ENCODE measurements around the gene COG7. TPM values are rescaled to one million over a fixed set of nuclear protein-coding genes. Genes with fewer than 3 reads are reported as not detected.
A peak's percentile ranks its signal among the peaks of the same experiment; 100 is the strongest.
"Not testable (repeated sequence)": the region's sequence is repeated elsewhere in the genome, so short reads cannot be mapped to it uniquely, and the experiment has no call there.

The COG7 gene
- total RNA-seq, 4 donors from 2014 or later: 21.6 to 35.7 (median 24.8) TPM

- WGBS, 2 donors: 90 to 91% methylated on average over 8 of the region's 8 CpGs
- H3K27ac ChIP-seq: no peak overlapping the region
- no peaks in the 10 kb centered on the region for H3K4me1 ChIP-seq
- no peak overlapping the region for H3K4me3 ChIP-seq
- H3K27me3 ChIP-seq: no peaks in the 10 kb centered on the region
- DNase-seq (ENCODE audit: low spot score in 2 of 2): no peak
- peaks cover 0 to 99% (median 36%) of the 10 kb centered on the region in 3 donors for H3K36me3 ChIP-seq
- H3K9me3 ChIP-seq: no peaks in the 10 kb centered on the region
- TF ChIP-seq CTCF (IDR thresholded peaks at IDR 0.05) (no peak), EP300 (IDR thresholded peaks at IDR 0.05) (no peak), POLR2A (IDR thresholded peaks at IDR 0.05) (no peak)
These were observed 51.9 kb downstream of the COG7 start for GRCh38 chr16:23401139-23401538.

GRCh38 chr16:23400447-23400846 lies 52.5 kb downstream of the COG7 start:
- DNase-seq (ENCODE audit: low spot score in 2 of 2); H3K27ac ChIP-seq; H3K27me3 ChIP-seq; H3K4me3 ChIP-seq; H3K4me1 ChIP-seq; H3K9me3 ChIP-seq: not testable (repeated sequence)
- 90 to 93% methylated on average over 7 of the region's 7 CpGs for WGBS, 2 donors
- peaks cover 0 to 99% (median 36%) of the 10 kb centered on the region in 3 donors for H3K36me3 ChIP-seq

GRCh38 chr16:23398987-23399805 lies 53.8 kb downstream of the COG7 start:
- H3K36me3 ChIP-seq: peaks cover 0 to 98% (median 30%) of the 10 kb centered on the region in 3 donors

GRCh38 chr16:23397464-23397863 lies 55.5 kb downstream of the COG7 start:
- Histone ChIP-seq H3K36me3 (peaks cover 4 to 97% (median 32%) of the 10 kb centered on the region in 3 donors), H3K9me3 (no peaks in the 10 kb centered on the region), H3K4me1 (no peaks in the 10 kb centered on the region), H3K4me3 (no peak overlapping the region), H3K27ac (no peak overlapping the region), H3K27me3 (no peaks in the 10 kb centered on the region)
- 91 to 93% methylated on average over 2 of the region's 2 CpGs for WGBS, 2 donors
- TF ChIP-seq CTCF (IDR thresholded peaks at IDR 0.05) (no peak), POLR2A (IDR thresholded peaks at IDR 0.05) (no peak), EP300 (IDR thresholded peaks at IDR 0.05) (no peak)
- DNase-seq (ENCODE audit: low spot score in 2 of 2): no peak

More at GRCh38 chr16:23398987-23399805, 53.8 kb downstream of the COG7 start:
- Histone ChIP-seq H3K9me3 (no peaks in the 10 kb centered on the region), H3K27me3 (no peaks in the 10 kb centered on the region), H3K27ac (peak overlapping the region in 1 of 4 donors; percentile 2), H3K4me1 (no peaks in the 10 kb centered on the region), H3K4me3 (no peak overlapping the region)
- no peak for DNase-seq (ENCODE audit: low spot score in 2 of 2)
- WGBS, 2 donors: 52 to 59% methylated on average over 17 of the region's 17 CpGs
- TF ChIP-seq POLR2A (IDR thresholded peaks at IDR 0.05): no peak
- no peak for TF ChIP-seq CTCF (IDR thresholded peaks at IDR 0.05)
- no peak for TF ChIP-seq EP300 (IDR thresholded peaks at IDR 0.05)

GRCh38 chr16:23395732-23396131 lies 57.3 kb downstream of the COG7 start:
- Histone ChIP-seq H3K4me3 (no peak overlapping the region), H3K27ac (no peak overlapping the region), H3K9me3 (no peaks in the 10 kb centered on the region), H3K27me3 (no peaks in the 10 kb centered on the region), H3K4me1 (no peaks in the 10 kb centered on the region), H3K36me3 (peaks cover 7 to 97% (median 39%) of the 10 kb centered on the region in 3 donors)
- DNase-seq (ENCODE audit: low spot score in 2 of 2): no peak
- TF ChIP-seq CTCF (IDR thresholded peaks at IDR 0.05) (no peak), POLR2A (IDR thresholded peaks at IDR 0.05) (no peak), EP300 (IDR thresholded peaks at IDR 0.05) (no peak)
- 90 to 91% methylated on average over 6 of the region's 6 CpGs for WGBS, 2 donors
